Common myeloid progenitor, CD34-positive (primary cell): ENCODE data around the gene ELOVL6.

Source experiments
- CTCF ChIA-PET: fragments of 350-600 bp; sonication (Branson Sonifier 250); formaldehyde crosslinking; loops from one replicate; lab custom pipeline; 2021; ENCODE audit warnings: antibody characterized with exemption; lab: Charles Lee
- POLR2A ChIA-PET: fragments of 350-600 bp; sonication (Branson Sonifier 250); formaldehyde crosslinking; loops from one replicate; lab custom pipeline; 2021; ENCODE audit warnings: antibody characterized with exemption; lab: Charles Lee
- DNase-seq, 3 donors: peaks; one replicate each; pipeline versions ENCODE4 v3.0.0 to v3.0.0-alpha.2; 2013
- H3K27ac ChIP-seq, 2 experiments: 1 replicate in 1 of 2; 2 replicates in 1 of 2; pipeline ENCODE4 v1.7.0; 2013; ENCODE audit warnings: inconsistent platforms in 2 of 2, low read length in 2 of 2, mild to moderate bottlenecking in 2 of 2, low read depth in 1 of 2, moderate library complexity in 1 of 2; ENCODE audit not compliant: severe bottlenecking in 2 of 2, insufficient read depth in 1 of 2, poor library complexity in 1 of 2
- H3K27me3 ChIP-seq, 5 experiments: replicated peaks in 2 of 5; 1 replicate in 3 of 5; 2 replicates in 2 of 5; pipeline versions ENCODE4 v1.6.1 to v1.7.0; 2013; ENCODE audit warnings: low read length in 4 of 5, mild to moderate bottlenecking in 2 of 5, moderate library complexity in 2 of 5, inconsistent platforms in 1 of 5; ENCODE audit not compliant: insufficient read depth in 5 of 5, control insufficient read depth in 4 of 5
- H3K36me3 ChIP-seq, 4 experiments: 1 replicate in 2 of 4; 2 replicates in 2 of 4; pipeline versions ENCODE4 v1.6.1 to v1.7.0; 2013; ENCODE audit warnings: low read length in 3 of 4, control low read depth in 1 of 4, mild to moderate bottlenecking in 1 of 4; ENCODE audit not compliant: control insufficient read depth in 4 of 4, insufficient read depth in 4 of 4
- H3K4me1 ChIP-seq, 4 experiments: 1 replicate in 3 of 4; 2 replicates in 1 of 4; pipeline versions ENCODE4 v1.6.1 to v1.7.1; 2013; ENCODE audit warnings: low read length in 3 of 4, mild to moderate bottlenecking in 3 of 4, control low read depth in 1 of 4, inconsistent platforms in 1 of 4, moderate library complexity in 1 of 4; ENCODE audit not compliant: control insufficient read depth in 4 of 4, insufficient read depth in 4 of 4; ENCODE audit errors: control extremely low read depth in 1 of 4
- H3K4me3 ChIP-seq, 7 experiments: 1 replicate in 4 of 7; 2 replicates in 3 of 7; pipeline versions ENCODE4 v1.5.1 to v1.7.0; 2013; ENCODE audit warnings: mild to moderate bottlenecking in 7 of 7, low read length in 6 of 7, moderate library complexity in 6 of 7, inconsistent platforms in 2 of 7, low read depth in 2 of 7, control low read depth in 1 of 7; ENCODE audit not compliant: insufficient read depth in 4 of 7, control insufficient read depth in 1 of 7; ENCODE audit errors: extremely low read depth in 1 of 7
- H3K9me3 ChIP-seq, 5 experiments: 1 replicate in 4 of 5; 2 replicates in 1 of 5; pipeline versions ENCODE4 v1.6.1 to v1.7.1; 2013; ENCODE audit warnings: low read length in 4 of 5, mild to moderate bottlenecking in 2 of 5, inconsistent platforms in 1 of 5, low read depth in 1 of 5, moderate library complexity in 1 of 5; ENCODE audit not compliant: control insufficient read depth in 4 of 5, insufficient read depth in 2 of 5; ENCODE audit errors: control extremely low read depth in 1 of 5
- WGBS: methylation state at CpG from one replicate; pipeline ENCODE4 v1.1.5; 2013; ENCODE audit not compliant: insufficient coverage; 5-methylcytosine and 5-hydroxymethylcytosine counted together

ELOVL6 gene

DNA sequence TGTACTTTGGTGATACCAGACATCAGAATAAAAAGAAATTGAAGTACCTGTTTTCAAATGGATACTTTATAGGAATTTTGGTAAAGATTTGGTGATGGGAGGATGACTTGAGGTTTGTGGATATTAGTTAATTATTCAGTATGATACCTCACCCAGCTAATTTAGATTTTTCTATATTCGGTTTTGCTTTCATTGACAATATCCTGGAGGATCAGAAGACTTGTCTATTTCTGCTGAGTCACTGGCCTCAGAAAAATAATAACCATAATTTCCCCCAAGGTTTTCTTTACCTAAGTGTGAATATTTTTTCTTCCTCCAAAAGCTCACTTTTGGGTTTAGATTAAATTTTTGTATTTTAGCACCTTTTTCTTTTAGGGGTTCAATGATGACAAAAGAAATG is 185.5 kb downstream of the ELOVL6 start:
- POLR2A ChIA-PET = no interaction called here
- CTCF ChIA-PET = interaction anchor here (1.1 to 2.0 kb wide), 4 partner anchors 11 to 20 kb away, joined by 3 to 9 read pairs (median 6); no protein-coding TSS in a partner anchor

DNA sequence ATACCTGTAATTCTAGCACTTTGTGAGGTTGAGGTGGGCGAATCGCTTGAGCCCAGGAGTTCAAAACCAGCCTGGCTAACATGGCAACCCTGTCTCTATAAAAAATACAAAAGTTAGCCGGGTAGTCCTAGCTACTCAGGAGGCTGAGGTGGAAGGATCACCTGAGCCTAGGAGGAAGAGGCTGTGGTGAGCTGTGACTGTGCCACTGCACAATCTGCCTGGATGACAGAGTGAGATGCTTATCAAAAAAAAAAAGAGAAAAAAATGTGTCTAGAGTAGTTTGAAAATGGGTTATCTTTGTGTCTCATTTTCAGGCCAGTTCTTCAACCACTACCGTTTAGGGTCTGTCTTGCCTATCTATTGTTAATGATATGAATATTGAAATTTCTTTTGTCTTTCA is 187.6 kb downstream of the ELOVL6 start:
- WGBS = 100% methylated on average over 4 of the region's 4 CpGs
- H3K27ac ChIP-seq = no peak overlapping the region
- CTCF ChIA-PET = interaction anchor here (0.6 to 20.7 kb wide), 6 partner anchors 9 to 503 kb away, joined by 3 to 566 read pairs (median 10); no protein-coding TSS in a partner anchor
- POLR2A ChIA-PET = interaction anchor here (0.7 kb wide), 1 partner anchor 280 kb away, joined by 3 read pairs; no protein-coding TSS in a partner anchor
- no peak overlapping the region for H3K4me3 ChIP-seq
- H3K4me1 ChIP-seq = no peaks in the 10 kb centered on the region
- H3K36me3 ChIP-seq = no peaks in the 10 kb centered on the region
- no peak for DNase-seq
- H3K9me3 ChIP-seq = no peaks in the 10 kb centered on the region
- no peaks in the 10 kb centered on the region for H3K27me3 ChIP-seq

More for the DNA sequence above, 185.5 kb downstream of the ELOVL6 start:
- Histone ChIP-seq H3K36me3 (no peaks in the 10 kb centered on the region), H3K27me3 (no peaks in the 10 kb centered on the region), H3K4me1 (no peaks in the 10 kb centered on the region), H3K4me3 (no peak overlapping the region), H3K9me3 (peaks cover 0 to 5% (median 0%) of the 10 kb centered on the region in 5 experiments), H3K27ac (no peak overlapping the region)
- WGBS = no CpG with 5 or more reads among the region's 1 CpG
- no peak for DNase-seq

DNA sequence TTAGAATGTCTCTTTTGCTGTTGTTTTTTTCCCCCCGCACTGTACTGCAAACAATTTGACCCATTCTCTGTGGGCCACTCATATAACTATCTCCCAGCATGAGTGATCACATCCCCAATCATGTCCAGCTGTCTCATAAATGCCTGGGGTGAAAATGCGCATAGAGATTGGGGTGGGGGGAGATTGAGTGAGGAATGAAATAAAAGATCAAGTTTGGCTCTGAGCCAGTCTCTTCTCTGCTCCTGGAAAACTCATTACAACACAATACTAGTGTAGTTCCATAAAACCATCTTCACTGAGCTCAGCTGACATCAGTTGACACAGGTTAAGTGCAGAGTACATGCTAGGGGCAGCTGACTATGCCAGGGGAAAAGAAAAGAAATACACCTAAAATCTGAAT is 188.9 kb downstream of the ELOVL6 start:
- POLR2A ChIA-PET = no interaction called here
- CTCF ChIA-PET = interaction anchor here (1.0 to 20.7 kb wide), 9 partner anchors 11 to 504 kb away, joined by 3 to 566 read pairs (median 4); no protein-coding TSS in a partner anchor

DNA sequence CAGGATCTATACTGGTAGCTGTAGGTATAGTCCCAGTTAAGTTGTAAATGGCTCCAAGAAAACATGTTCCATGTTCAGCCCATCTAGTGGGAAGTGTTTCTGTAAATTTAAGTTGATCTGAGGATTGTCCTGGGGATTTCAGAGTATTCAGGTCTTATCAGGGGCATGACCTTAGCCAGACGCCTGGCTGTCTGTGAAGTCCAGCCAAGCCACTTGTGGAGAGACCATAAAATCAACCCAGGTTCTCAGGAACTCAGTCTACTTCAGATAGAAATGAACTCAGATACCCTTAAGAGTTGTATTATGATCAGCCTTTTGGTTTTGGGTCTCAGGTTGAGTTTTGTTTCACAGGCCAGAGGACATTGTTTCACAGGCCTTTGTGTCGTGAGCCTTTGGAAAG is 189.9 kb downstream of the ELOVL6 start:
- POLR2A ChIA-PET = no interaction called here
- 80% methylated on average over 1 of the region's 2 CpGs for WGBS
- no peak overlapping the region for H3K4me3 ChIP-seq
- no peaks in the 10 kb centered on the region for H3K36me3 ChIP-seq
- CTCF ChIA-PET = interaction anchor here (1.1 to 20.7 kb wide), 8 partner anchors 12 to 505 kb away, joined by 3 to 566 read pairs (median 4); no protein-coding TSS in a partner anchor
- H3K4me1 ChIP-seq = peaks cover 0 to 3% (median under 1%) of the 10 kb centered on the region in 4 experiments
- H3K27ac ChIP-seq = no peak overlapping the region
- H3K9me3 ChIP-seq = no peaks in the 10 kb centered on the region
- H3K27me3 ChIP-seq = no peaks in the 10 kb centered on the region
- DNase-seq = no peak

More for the DNA sequence above, 188.9 kb downstream of the ELOVL6 start:
- Histone ChIP-seq H3K9me3 (no peaks in the 10 kb centered on the region), H3K27ac (no peak overlapping the region), H3K4me1 (peaks cover 0 to 3% (median under 1%) of the 10 kb centered on the region in 4 experiments), H3K27me3 (no peaks in the 10 kb centered on the region), H3K36me3 (no peaks in the 10 kb centered on the region), H3K4me3 (no peak overlapping the region)
- no peak for DNase-seq
- WGBS = no CpG with 5 or more reads among the region's 2 CpGs

DNA sequence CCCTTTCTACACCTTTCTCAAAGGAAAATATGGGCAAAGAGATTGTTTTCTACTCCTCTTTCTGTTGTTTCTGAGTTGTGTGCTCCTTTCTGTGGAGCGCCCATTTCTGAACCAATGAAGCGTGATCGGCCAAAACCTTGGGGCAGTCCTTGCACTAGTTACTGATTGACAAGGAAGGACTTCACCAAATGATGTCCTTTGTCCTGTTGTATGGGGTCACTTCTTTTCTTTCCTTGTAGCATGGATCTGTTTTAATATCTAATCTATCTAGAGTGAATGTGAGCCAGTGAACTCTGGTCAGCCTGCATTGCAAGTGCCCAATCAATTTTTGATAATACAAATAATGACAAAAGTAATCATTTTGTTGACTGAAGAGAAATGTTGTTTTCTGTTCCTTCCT is 191.2 kb downstream of the ELOVL6 start:
- ChIA-PET CTCF (interaction anchor here (1.0 to 20.7 kb wide), 7 partner anchors 9 to 507 kb away, joined by 3 to 566 read pairs (median 9); no protein-coding TSS in a partner anchor), POLR2A (no interaction called here)
- H3K9me3 ChIP-seq = no peaks in the 10 kb centered on the region
- H3K4me3 ChIP-seq = no peak overlapping the region
- H3K27me3 ChIP-seq = no peaks in the 10 kb centered on the region
- H3K27ac ChIP-seq = no peak overlapping the region
- DNase-seq = no peak
- H3K4me1 ChIP-seq = peaks cover 0 to 3% (median under 1%) of the 10 kb centered on the region in 4 experiments
- WGBS = 100% methylated on average over 1 of the region's 3 CpGs
- no peaks in the 10 kb centered on the region for H3K36me3 ChIP-seq

DNA sequence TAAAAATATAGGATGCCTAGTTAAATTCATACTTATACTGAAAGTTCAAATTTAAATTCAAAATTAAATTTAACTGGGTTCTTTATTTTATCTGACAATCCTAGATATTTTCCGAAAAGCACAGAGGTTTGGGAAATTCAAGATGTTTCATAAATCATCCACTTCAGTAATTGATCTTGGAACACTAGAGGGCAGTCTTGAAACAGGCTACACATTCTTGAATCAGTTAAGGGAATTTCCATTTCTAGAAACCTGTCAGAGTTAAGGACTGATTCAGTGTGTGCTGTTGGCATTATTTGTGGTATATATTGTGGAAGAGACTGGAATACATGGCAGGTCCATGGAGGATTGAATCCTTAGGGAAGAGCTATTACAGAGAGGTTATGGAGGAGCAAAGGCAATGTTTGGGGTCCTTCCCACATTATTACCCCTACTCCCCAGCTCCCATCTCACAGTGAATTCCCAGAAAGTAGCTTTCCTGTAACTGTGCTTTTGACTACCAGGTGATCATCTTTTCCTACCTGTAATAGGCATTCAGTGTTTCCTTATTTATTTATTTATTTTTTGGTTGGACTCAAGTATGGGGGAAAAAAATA is 192.9 kb downstream of the ELOVL6 start:
- WGBS = no CpG with 5 or more reads among the region's 1 CpG

DNA sequence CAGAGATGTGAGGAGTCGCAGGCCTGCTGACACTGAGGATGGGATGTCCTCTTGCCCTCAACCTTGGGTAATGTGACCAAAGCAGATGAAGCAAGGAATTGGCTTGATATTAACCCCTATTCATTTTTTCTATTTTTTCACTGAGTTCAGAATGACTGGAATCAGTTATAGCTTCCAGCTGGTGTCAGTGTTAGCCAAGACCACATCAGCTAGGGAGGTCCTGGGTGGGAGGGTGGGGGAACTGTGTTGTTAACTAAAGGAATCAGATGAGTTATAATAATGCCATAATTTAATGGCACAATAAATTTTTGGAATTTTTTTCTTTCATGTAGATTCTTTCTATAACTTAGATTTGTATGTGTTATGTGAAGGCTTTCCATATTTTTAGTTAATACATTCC is 193.9 kb downstream of the ELOVL6 start:
- Histone ChIP-seq H3K4me1 (peaks cover 0 to 3% (median under 1%) of the 10 kb centered on the region in 4 experiments), H3K27me3 (no peaks in the 10 kb centered on the region), H3K27ac (no peak overlapping the region), H3K9me3 (no peaks in the 10 kb centered on the region), H3K4me3 (no peak overlapping the region), H3K36me3 (no peaks in the 10 kb centered on the region)
- CTCF ChIA-PET = interaction anchor here (0.6 to 20.7 kb wide), 8 partner anchors 11 to 617 kb away, joined by 3 to 566 read pairs (median 6); no protein-coding TSS in a partner anchor
- POLR2A ChIA-PET = no interaction called here
- 91% methylated on average over 1 of the region's 1 CpG for WGBS
- no peak for DNase-seq

More for the DNA sequence above, 192.9 kb downstream of the ELOVL6 start:
- DNase-seq = peak; percentile 67 to 84 (median 81)
- ChIA-PET POLR2A (no interaction called here), CTCF (interaction anchor here (0.7 to 20.7 kb wide), 21 partner anchors 8 to 508 kb away, joined by 3 to 566 read pairs (median 5); no protein-coding TSS in a partner anchor)
- Histone ChIP-seq H3K4me3 (no peak overlapping the region), H3K4me1 (peaks cover 0 to 3% (median under 1%) of the 10 kb centered on the region in 4 experiments), H3K36me3 (no peaks in the 10 kb centered on the region), H3K27me3 (no peaks in the 10 kb centered on the region), H3K27ac (no peak overlapping the region), H3K9me3 (no peaks in the 10 kb centered on the region)
